HG03103 (cell line): Measurements from ENCODE around the gene TOM1.

Source experiments
- ATAC-seq: cut with Tn5 transposase; IDR thresholded peaks from one replicate; pipeline ENCODE4 v1.9.1; 2021; ENCODE audit warnings: low read depth; ENCODE audit not compliant: unreplicated experiment

Gene TOM1

GRCh38 chr22:35343664-35344550 lies 44.2 kb downstream of the TOM1 start:
- ATAC-seq = no peak

- no peak for ATAC-seq
Observed at GRCh38 chr22:35344956-35345690, 45.4 kb downstream of the TOM1 start.

GRCh38 chr22:35345808-35346505 lies 46.3 kb downstream of the TOM1 start:
- ATAC-seq = no peak

GRCh38 chr22:35346596-35347220 lies 47.0 kb downstream of the TOM1 start:
- ATAC-seq = no peak

GRCh38 chr22:35347462-35347861 lies 47.8 kb downstream of the TOM1 start:
- ATAC-seq = no peak

- no peak for ATAC-seq
Observed at GRCh38 chr22:35348026-35348590, 48.4 kb downstream of the TOM1 start.

- ATAC-seq = no peak
Observed at GRCh38 chr22:35348703-35349102, 49.0 kb downstream of the TOM1 start.

- ATAC-seq = no peak
Observed at GRCh38 chr22:35349368-35349703, 49.6 kb downstream of the TOM1 start.

- no peak for ATAC-seq
Observed at GRCh38 chr22:35349704-35350538, 50.2 kb downstream of the TOM1 start.

- peak; percentile 60 for ATAC-seq
Observed at GRCh38 chr22:35350539-35351503, 51.1 kb downstream of the TOM1 start.

- ATAC-seq = no peak
Observed at GRCh38 chr22:35352214-35353111, 52.8 kb downstream of the TOM1 start.

- no peak for ATAC-seq
Observed at GRCh38 chr22:35353318-35353717, 53.6 kb downstream of the TOM1 start.

- no peak for ATAC-seq
Observed at GRCh38 chr22:35354068-35354467, 54.4 kb downstream of the TOM1 start.

- ATAC-seq = no peak
Observed at GRCh38 chr22:35357883-35358621, 58.4 kb downstream of the TOM1 start.

- ATAC-seq = no peak
Observed at GRCh38 chr22:35359380-35360065, 59.8 kb downstream of the TOM1 start.

GRCh38 chr22:35361001-35361558 lies 61.4 kb downstream of the TOM1 start:
- no peak for ATAC-seq
